Measurements from ENCODE around the gene NTMT1. TPM values are rescaled to one million over a fixed set of nuclear protein-coding genes. Genes with fewer than 3 reads are reported as not detected.
A peak's percentile ranks its signal among the peaks of the same experiment; 100 is the strongest.

Gene NTMT1
- total and polyA plus RNA-seq, 9 of the 15 experiments (the other 6 are each of a cell fraction or from before 2014, with no cell fraction given), result 42.1 to 116 (median 74.7) TPM

DNA sequence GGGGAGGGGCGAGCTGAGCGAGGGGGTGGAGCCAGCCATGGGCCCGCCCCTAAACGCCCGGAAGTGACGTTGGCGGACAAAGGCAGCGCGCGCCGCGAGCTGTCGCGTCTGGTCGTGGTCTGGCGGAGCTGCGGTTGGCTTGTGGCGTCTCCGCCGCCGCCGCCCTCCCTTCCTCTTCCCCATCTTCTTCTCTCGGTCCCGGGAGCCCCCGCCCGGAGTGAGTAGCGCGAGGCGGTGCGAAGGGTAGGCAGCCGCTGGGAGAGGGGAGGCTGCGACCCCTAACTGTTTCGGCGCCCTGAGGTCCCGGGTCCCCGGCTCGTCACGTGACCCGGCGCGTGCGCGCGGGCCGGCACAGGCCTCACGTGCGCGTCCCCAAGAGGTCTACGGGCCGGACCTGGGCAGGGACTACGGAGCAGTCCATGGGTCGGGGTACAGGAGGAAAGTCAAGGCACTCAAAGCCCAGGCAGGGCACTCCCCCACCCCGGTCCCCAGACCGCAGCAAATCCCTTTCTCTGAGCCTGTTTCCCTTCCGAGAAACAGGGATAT lies at the start of gene NTMT1 (continued):
- TF ChIP-seq, protein P1, sequence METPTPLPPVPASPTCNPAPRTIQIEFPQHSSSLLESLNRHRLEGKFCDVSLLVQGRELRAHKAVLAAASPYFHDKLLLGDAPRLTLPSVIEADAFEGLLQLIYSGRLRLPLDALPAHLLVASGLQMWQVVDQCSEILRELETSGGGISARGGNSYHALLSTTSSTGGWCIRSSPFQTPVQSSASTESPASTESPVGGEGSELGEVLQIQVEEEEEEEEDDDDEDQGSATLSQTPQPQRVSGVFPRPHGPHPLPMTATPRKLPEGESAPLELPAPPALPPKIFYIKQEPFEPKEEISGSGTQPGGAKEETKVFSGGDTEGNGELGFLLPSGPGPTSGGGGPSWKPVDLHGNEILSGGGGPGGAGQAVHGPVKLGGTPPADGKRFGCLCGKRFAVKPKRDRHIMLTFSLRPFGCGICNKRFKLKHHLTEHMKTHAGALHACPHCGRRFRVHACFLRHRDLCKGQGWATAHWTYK (CRISPR knock-in tag; IDR thresholded peaks at IDR 0.05), result peak; percentile 39; the same call in 1 of the 2 replicates
- TF ChIP-seq ZNF232 (CRISPR knock-in tag; IDR thresholded peaks at IDR 0.05), result no peak
- TF ChIP-seq, protein P2, sequence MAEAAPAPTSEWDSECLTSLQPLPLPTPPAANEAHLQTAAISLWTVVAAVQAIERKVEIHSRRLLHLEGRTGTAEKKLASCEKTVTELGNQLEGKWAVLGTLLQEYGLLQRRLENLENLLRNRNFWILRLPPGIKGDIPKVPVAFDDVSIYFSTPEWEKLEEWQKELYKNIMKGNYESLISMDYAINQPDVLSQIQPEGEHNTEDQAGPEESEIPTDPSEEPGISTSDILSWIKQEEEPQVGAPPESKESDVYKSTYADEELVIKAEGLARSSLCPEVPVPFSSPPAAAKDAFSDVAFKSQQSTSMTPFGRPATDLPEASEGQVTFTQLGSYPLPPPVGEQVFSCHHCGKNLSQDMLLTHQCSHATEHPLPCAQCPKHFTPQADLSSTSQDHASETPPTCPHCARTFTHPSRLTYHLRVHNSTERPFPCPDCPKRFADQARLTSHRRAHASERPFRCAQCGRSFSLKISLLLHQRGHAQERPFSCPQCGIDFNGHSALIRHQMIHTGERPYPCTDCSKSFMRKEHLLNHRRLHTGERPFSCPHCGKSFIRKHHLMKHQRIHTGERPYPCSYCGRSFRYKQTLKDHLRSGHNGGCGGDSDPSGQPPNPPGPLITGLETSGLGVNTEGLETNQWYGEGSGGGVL (CRISPR knock-in tag; IDR thresholded peaks at IDR 0.05), result no peak
- no peak for TF ChIP-seq ZFP36 (IDR thresholded peaks at IDR 0.05; ENCODE audit: low read depth, low read length, partially characterized antibody)
- TF ChIP-seq CREM (IDR thresholded peaks at IDR 0.05; ENCODE audit: low read depth), result peak; percentile 97
- TF ChIP-seq, protein P3, sequence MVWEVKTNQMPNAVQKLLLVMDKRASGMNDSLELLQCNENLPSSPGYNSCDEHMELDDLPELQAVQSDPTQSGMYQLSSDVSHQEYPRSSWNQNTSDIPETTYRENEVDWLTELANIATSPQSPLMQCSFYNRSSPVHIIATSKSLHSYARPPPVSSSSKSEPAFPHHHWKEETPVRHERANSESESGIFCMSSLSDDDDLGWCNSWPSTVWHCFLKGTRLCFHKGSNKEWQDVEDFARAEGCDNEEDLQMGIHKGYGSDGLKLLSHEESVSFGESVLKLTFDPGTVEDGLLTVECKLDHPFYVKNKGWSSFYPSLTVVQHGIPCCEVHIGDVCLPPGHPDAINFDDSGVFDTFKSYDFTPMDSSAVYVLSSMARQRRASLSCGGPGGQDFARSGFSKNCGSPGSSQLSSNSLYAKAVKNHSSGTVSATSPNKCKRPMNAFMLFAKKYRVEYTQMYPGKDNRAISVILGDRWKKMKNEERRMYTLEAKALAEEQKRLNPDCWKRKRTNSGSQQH (CRISPR knock-in tag; IDR thresholded peaks at IDR 0.05), result 0 out of 2 replicates have a peak, but pooled peaks have one; percentile 46
- no peak for TF ChIP-seq RCOR1 (IDR thresholded peaks at IDR 0.05; ENCODE audit: borderline replicate concordance in 1 of 2, low read depth in 2 of 2, low read length in 2 of 2)
- TF ChIP-seq, protein P4, sequence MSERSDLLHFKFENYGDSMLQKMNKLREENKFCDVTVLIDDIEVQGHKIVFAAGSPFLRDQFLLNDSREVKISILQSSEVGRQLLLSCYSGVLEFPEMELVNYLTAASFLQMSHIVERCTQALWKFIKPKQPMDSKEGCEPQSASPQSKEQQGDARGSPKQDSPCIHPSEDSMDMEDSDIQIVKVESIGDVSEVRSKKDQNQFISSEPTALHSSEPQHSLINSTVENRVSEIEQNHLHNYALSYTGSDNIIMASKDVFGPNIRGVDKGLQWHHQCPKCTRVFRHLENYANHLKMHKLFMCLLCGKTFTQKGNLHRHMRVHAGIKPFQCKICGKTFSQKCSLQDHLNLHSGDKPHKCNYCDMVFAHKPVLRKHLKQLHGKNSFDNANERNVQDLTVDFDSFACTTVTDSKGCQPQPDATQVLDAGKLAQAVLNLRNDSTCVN (CRISPR knock-in tag; IDR thresholded peaks at IDR 0.05), result no peak
- TF ChIP-seq BDP1 (IDR thresholded peaks at IDR 0.05; ENCODE audit: insufficient read depth, insufficient read length), result no peak
- no peak for TF ChIP-seq NFATC3 (IDR thresholded peaks at IDR 0.05)
- TF ChIP-seq, protein P5, sequence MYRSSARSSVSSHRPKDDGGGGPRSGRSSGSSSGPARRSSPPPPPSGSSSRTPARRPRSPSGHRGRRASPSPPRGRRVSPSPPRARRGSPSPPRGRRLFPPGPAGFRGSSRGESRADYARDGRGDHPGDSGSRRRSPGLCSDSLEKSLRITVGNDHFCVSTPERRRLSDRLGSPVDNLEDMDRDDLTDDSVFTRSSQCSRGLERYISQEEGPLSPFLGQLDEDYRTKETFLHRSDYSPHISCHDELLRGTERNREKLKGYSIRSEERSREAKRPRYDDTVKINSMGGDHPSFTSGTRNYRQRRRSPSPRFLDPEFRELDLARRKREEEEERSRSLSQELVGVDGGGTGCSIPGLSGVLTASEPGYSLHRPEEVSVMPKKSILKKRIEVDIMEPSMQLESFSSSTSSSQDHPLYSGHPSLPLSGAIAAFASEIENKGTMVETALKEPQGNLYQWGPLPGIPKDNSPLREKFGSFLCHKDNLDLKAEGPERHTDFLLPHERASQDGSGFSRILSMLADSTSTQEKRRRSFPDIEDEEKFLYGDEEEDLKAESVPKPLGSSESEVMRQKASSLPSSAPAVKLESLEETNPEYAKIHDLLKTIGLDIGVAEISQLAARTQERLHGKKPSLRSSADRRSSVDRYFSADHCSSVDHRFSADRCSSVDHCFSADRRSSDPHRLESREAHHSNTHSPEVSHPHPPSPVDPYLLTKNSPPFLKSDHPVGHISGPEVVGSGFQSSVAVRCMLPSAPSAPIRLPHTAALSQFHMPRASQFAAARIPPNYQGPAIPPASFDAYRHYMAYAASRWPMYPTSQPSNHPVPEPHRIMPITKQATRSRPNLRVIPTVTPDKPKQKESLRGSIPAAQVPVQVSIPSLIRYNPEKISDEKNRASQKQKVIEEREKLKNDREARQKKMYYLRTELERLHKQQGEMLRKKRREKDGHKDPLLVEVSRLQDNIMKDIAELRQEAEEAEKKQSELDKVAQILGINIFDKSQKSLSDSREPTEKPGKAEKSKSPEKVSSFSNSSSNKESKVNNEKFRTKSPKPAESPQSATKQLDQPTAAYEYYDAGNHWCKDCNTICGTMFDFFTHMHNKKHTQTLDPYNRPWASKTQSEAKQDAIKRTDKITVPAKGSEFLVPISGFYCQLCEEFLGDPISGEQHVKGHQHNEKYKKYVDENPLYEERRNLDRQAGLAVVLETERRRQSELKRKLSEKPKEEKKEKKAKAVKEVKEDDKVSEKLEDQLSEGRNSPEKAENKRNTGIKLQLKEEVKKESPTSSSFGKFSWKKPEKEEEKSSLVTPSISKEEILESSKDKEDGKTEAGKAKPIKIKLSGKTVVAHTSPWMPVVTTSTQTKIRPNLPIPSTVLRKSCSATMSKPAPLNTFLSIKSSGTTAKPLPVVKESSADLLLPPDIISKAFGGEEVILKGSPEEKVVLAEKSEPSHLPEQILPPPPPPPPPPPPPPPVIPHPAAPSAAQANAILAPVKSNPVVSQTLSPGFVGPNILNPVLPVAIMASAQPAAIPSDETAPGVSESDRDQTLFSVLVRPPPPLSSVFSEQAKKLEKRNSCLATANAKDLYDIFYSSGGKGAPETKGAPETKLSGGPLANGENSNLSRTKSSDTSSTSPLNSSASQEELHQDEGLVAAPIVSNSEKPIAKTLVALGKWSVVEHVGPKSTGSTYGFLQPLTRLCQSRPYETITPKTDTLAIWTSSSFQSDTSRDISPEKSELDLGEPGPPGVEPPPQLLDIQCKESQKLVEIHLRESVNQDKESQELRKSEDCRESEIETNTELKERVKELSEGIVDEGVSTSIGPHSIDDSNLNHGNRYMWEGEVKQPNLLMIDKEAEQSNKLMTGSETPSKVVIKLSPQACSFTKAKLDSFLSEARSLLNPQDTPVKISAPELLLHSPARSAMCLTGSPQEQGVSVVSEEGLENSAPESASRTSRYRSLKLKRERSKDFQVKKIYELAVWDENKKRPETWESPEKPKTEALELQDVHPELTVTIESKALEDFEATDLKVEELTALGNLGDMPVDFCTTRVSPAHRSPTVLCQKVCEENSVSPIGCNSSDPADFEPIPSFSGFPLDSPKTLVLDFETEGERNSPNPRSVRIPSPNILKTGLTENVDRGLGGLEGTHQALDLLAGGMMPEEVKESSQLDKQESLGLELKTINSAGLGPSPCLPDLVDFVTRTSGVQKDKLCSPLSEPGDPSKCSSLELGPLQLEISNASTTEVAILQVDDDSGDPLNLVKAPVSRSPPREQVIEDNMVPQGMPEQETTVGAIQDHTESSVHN (IDR thresholded peaks at IDR 0.05; ENCODE audit: borderline replicate concordance in 1 of 2, low read depth in 1 of 2), result no peak
- TF ChIP-seq HIVEP1 (CRISPR knock-in tag; IDR thresholded peaks at IDR 0.05), result peak; percentile 68; the same call in 1 of the 2 replicates
- no peak for TF ChIP-seq MCM2 (IDR thresholded peaks at IDR 0.05; ENCODE audit: low read depth)

Data from K562 (cell line).